Breast epithelium (tissue), 3 donors: ENCODE results near the gene GPC2.
"Not testable (repeated sequence)": the region's sequence is repeated elsewhere in the genome, so short reads cannot be mapped to it uniquely, and the experiment has no call there.

Experiments used
- POLR2A ChIP-seq: fragments of 450-650 bp; IDR thresholded peaks from one replicate; pipeline ENCODE4 v1.6.1; 2016; ENCODE audit warnings: antibody characterized with exemption, mild to moderate bottlenecking, moderate library complexity
- POLR2AphosphoS5 ChIP-seq, 3 donors: sonication (generic); formaldehyde crosslinking; IDR thresholded peaks; one replicate each; pipeline ENCODE4 v1.6.1; 2017; ENCODE audit warnings: antibody characterized with exemption in 3 of 3
- TF ChIP-seq, protein P1 (sequence below), 3 donors: fragments of 450-650 bp; IDR thresholded peaks; one replicate each; pipeline ENCODE4 v1.5.1; 2016 to 2017; ENCODE audit warnings: antibody characterized with exemption in 3 of 3, mild to moderate bottlenecking in 3 of 3, moderate library complexity in 3 of 3

DNA sequence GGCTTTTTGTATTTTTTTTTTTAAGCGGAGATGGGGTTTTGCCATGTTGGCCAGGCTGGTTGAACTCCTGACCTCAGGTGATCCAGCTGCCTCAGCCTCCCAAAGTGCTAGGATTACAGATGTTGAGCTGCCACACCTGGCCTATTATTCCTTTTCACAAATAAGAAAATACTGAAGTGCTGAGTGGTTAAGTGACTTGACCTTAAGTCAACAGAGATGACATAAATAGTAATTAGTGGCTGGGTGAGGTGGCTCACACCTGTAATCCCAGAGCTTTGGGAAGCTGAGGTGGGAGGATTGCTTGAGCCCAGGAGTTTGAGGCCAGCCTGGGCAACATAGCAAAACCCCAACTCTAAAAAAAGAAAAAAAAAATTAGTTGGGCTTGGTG is 47.0 kb downstream of the GPC2 start:
- TF ChIP-seq, protein P1, sequence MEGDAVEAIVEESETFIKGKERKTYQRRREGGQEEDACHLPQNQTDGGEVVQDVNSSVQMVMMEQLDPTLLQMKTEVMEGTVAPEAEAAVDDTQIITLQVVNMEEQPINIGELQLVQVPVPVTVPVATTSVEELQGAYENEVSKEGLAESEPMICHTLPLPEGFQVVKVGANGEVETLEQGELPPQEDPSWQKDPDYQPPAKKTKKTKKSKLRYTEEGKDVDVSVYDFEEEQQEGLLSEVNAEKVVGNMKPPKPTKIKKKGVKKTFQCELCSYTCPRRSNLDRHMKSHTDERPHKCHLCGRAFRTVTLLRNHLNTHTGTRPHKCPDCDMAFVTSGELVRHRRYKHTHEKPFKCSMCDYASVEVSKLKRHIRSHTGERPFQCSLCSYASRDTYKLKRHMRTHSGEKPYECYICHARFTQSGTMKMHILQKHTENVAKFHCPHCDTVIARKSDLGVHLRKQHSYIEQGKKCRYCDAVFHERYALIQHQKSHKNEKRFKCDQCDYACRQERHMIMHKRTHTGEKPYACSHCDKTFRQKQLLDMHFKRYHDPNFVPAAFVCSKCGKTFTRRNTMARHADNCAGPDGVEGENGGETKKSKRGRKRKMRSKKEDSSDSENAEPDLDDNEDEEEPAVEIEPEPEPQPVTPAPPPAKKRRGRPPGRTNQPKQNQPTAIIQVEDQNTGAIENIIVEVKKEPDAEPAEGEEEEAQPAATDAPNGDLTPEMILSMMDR (IDR thresholded peaks at IDR 0.05) = not testable (repeated sequence)
- TF ChIP-seq POLR2AphosphoS5 (IDR thresholded peaks at IDR 0.05); POLR2A: not testable (repeated sequence)
